Measurements from ENCODE around the gene KIF19. TPM values are rescaled to one million over a fixed set of nuclear protein-coding genes. Genes with fewer than 3 reads are reported as not detected.

The KIF19 gene
- total and polyA plus RNA-seq, 2 of the 8 experiments (the other 6 are each of a cell fraction or from before 2014, with no cell fraction given), result 0.52 to 0.77 TPM

GRCh38 chr17:74325743-74326379 is at the start of gene KIF19 (continued):
- TF ChIP-seq EZH2 (IDR thresholded peaks at IDR 0.05; ENCODE audit: low read depth, low read length, severe bottlenecking) (peak; percentile 64), CREB1 (IDR thresholded peaks at IDR 0.05) (no peak), JUN (IDR thresholded peaks at IDR 0.05; ENCODE audit: low read depth, low read length) (no peak), TCF12 (IDR thresholded peaks at IDR 0.05; ENCODE audit: low read depth, low read length) (no peak), KDM4A (IDR thresholded peaks at IDR 0.05; ENCODE audit: low read depth, low read length, severe bottlenecking) (peak; percentile 70), BACH1 (IDR thresholded peaks at IDR 0.05; ENCODE audit: low read length) (peak; percentile 42; the same call in 1 of the 2 replicates), RAD21 (IDR thresholded peaks at IDR 0.05 in 1 of 2, conservative IDR thresholded peaks at IDR 0.05 in 1 of 2; ENCODE audit: low read depth in 2 of 2, low read length in 2 of 2) (no peak; a peak in 1 of 4 replicates), ASH2L (IDR thresholded peaks at IDR 0.05; ENCODE audit: low read length) (peak; percentile 20), KDM1A (IDR thresholded peaks at IDR 0.05; ENCODE audit: borderline replicate concordance, low read length) (peak; percentile 40; the same call in 1 of the 2 replicates), SUZ12 (IDR thresholded peaks at IDR 0.05; ENCODE audit: low read length) (peak; percentile 67; the same call in 1 of the 2 replicates), HDAC2 (IDR thresholded peaks at IDR 0.05; ENCODE audit: borderline replicate concordance in 1 of 2, low read depth in 2 of 2, low read length in 2 of 2) (peak in 1 of 2 experiments; percentile 63; a peak in 1 of 4 replicates), CTBP2 (IDR thresholded peaks at IDR 0.05; ENCODE audit: borderline replicate concordance, insufficient read depth, insufficient read length, low read length) (no peak), SIN3A (conservative IDR thresholded peaks at IDR 0.05 in 1 of 2, IDR thresholded peaks at IDR 0.05 in 1 of 2; ENCODE audit: low read depth in 1 of 2, low read length in 2 of 2) (peak in 1 of 2 experiments; percentile 69; a peak in 1 of 4 replicates)
- TF ChIP-seq, protein P1, sequence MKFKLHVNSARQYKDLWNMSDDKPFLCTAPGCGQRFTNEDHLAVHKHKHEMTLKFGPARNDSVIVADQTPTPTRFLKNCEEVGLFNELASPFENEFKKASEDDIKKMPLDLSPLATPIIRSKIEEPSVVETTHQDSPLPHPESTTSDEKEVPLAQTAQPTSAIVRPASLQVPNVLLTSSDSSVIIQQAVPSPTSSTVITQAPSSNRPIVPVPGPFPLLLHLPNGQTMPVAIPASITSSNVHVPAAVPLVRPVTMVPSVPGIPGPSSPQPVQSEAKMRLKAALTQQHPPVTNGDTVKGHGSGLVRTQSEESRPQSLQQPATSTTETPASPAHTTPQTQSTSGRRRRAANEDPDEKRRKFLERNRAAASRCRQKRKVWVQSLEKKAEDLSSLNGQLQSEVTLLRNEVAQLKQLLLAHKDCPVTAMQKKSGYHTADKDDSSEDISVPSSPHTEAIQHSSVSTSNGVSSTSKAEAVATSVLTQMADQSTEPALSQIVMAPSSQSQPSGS (IDR thresholded peaks at IDR 0.05; ENCODE audit: low read length), result no peak

Data from H1 (cell line).